ENCODE measurements around the gene PFKFB1.

PFKFB1 gene

GRCh38 chrX:54961750-54962149 is 32.2 kb downstream of the PFKFB1 start:
- no peak for DNase-seq
- Histone ChIP-seq H2AK5ac (ENCODE audit: low read length, severe bottlenecking) (no peak overlapping the region), H4K8ac (ENCODE audit: low read length) (no peak overlapping the region), H3K9me3 (ENCODE audit: control insufficient read depth, low read length) (no peaks in the 10 kb centered on the region), H2BK12ac (ENCODE audit: low read length in 2 of 2) (no peak overlapping the region), H3K4ac (ENCODE audit: low read depth in 1 of 2, low read length in 2 of 2) (no peak overlapping the region), H3K27ac (ENCODE audit: low read length, poor library complexity, severe bottlenecking) (no peak overlapping the region), H2BK5ac (ENCODE audit: low read depth, low read length, poor library complexity, severe bottlenecking) (no peak overlapping the region), H2AFZ (ENCODE audit: low read depth, low read length) (no peak overlapping the region), H2BK15ac (ENCODE audit: low read depth, poor library complexity, severe bottlenecking) (no peak overlapping the region), H3K36me3 (ENCODE audit: control insufficient read depth in 1 of 2, insufficient read depth in 2 of 2, low read depth in 1 of 2, low read length in 2 of 2) (no peaks in the 10 kb centered on the region), H4K91ac (ENCODE audit: low read length) (no peak overlapping the region), H3K18ac (ENCODE audit: low read depth in 1 of 2, low read length in 2 of 2) (no peak overlapping the region), H3K4me3 (ENCODE audit: insufficient read depth in 1 of 2, low read depth in 1 of 2, low read length in 2 of 2) (no peak overlapping the region), H3K4me1 (ENCODE audit: control insufficient read depth, insufficient read depth, low read depth, low read length) (no peaks in the 10 kb centered on the region), H3K23ac (ENCODE audit: low read length in 2 of 2) (no peak overlapping the region), H2BK120ac (ENCODE audit: low read depth, low read length) (no peak overlapping the region), H3K9ac (ENCODE audit: low read length) (no peak overlapping the region), H3K27me3 (ENCODE audit: control insufficient read depth in 1 of 2, insufficient read depth in 1 of 2, low read length in 2 of 2) (peaks cover 0 to 44% of the 10 kb centered on the region in 2 experiments), H3K4me2 (ENCODE audit: low read length, poor library complexity, severe bottlenecking) (no peak overlapping the region), H3K79me1 (replicated peaks; ENCODE audit: low read length, poor library complexity, severe bottlenecking) (no peaks in the 10 kb centered on the region), H3K14ac (ENCODE audit: low read length in 2 of 2) (no peak overlapping the region)
- 95% methylated on average over 1 of the region's 1 CpG for WGBS

DNA sequence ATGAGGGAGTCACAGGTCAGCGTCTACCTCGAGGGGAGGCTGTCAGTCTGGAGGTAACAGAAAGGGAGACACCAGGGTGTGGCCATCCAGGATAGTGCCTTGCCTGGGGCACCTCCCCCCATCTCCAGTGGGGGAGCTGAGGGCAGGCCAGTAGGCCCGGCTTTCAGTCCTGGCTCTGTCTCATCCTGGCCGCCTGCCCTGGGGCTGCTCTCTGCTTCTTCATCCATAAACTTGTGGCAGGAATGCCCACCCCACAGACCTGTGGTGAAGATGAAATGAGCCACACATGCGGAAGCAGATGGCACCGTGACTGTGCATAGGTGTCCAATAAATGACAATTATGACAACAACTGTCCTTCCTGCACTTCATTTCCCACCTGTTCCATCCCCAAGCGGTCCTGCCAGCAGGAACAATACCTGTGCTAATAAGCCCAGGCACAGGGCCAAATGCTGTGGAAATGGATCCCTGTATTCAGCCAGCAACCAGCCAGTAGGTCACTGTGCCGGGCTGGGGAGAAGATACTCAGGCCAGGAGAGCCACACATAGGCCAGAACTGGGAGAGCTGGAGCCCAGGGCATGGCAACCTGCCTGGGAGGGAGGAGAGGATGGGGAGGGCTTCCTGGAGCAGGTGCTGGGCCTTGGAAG is 43.1 kb downstream of the PFKFB1 start:
- Histone ChIP-seq H2BK15ac (ENCODE audit: low read depth, poor library complexity, severe bottlenecking) (no peak overlapping the region), H2BK12ac (ENCODE audit: low read length in 2 of 2) (no peak overlapping the region), H3K27me3 (ENCODE audit: control insufficient read depth in 1 of 2, insufficient read depth in 1 of 2, low read length in 2 of 2) (peaks cover 0 to 36% of the 10 kb centered on the region in 2 experiments), H3K14ac (ENCODE audit: low read length in 2 of 2) (no peak overlapping the region), H2BK5ac (ENCODE audit: low read depth, low read length, poor library complexity, severe bottlenecking) (no peak overlapping the region), H3K79me1 (replicated peaks; ENCODE audit: low read length, poor library complexity, severe bottlenecking) (no peaks in the 10 kb centered on the region), H3K4me1 (ENCODE audit: control insufficient read depth, insufficient read depth, low read depth, low read length) (no peaks in the 10 kb centered on the region), H3K4ac (ENCODE audit: low read depth in 1 of 2, low read length in 2 of 2) (no peak overlapping the region), H2AFZ (ENCODE audit: low read depth, low read length) (no peak overlapping the region), H3K27ac (ENCODE audit: low read length, poor library complexity, severe bottlenecking) (no peak overlapping the region), H4K8ac (ENCODE audit: low read length) (no peak overlapping the region), H3K18ac (ENCODE audit: low read depth in 1 of 2, low read length in 2 of 2) (no peak overlapping the region), H3K4me2 (ENCODE audit: low read length, poor library complexity, severe bottlenecking) (no peak overlapping the region), H3K4me3 (ENCODE audit: insufficient read depth in 1 of 2, low read depth in 1 of 2, low read length in 2 of 2) (no peak overlapping the region), H2BK120ac (ENCODE audit: low read depth, low read length) (no peak overlapping the region), H2AK5ac (ENCODE audit: low read length, severe bottlenecking) (no peak overlapping the region), H3K36me3 (ENCODE audit: control insufficient read depth in 1 of 2, insufficient read depth in 2 of 2, low read depth in 1 of 2, low read length in 2 of 2) (no peaks in the 10 kb centered on the region), H4K91ac (ENCODE audit: low read length) (no peak overlapping the region), H3K23ac (ENCODE audit: low read length in 2 of 2) (no peak overlapping the region), H3K9me3 (ENCODE audit: control insufficient read depth, low read length) (no peaks in the 10 kb centered on the region), H3K9ac (ENCODE audit: low read length) (no peak overlapping the region)
- DNase-seq: no peak
- WGBS: 77% methylated on average over 6 of the region's 8 CpGs

- Histone ChIP-seq H3K14ac (ENCODE audit: low read length in 2 of 2) (no peak overlapping the region), H3K4me3 (ENCODE audit: insufficient read depth in 1 of 2, low read depth in 1 of 2, low read length in 2 of 2) (no peak overlapping the region), H4K8ac (ENCODE audit: low read length) (no peak overlapping the region), H3K27me3 (ENCODE audit: control insufficient read depth in 1 of 2, insufficient read depth in 1 of 2, low read length in 2 of 2) (peaks cover 0 to 30% of the 10 kb centered on the region in 2 experiments), H2AK5ac (ENCODE audit: low read length, severe bottlenecking) (no peak overlapping the region), H2BK120ac (ENCODE audit: low read depth, low read length) (no peak overlapping the region), H3K9me3 (ENCODE audit: control insufficient read depth, low read length) (peaks cover 5% of the 10 kb centered on the region), H3K9ac (ENCODE audit: low read length) (no peak overlapping the region), H3K36me3 (ENCODE audit: control insufficient read depth in 1 of 2, insufficient read depth in 2 of 2, low read depth in 1 of 2, low read length in 2 of 2) (no peaks in the 10 kb centered on the region), H3K4me1 (ENCODE audit: control insufficient read depth, insufficient read depth, low read depth, low read length) (no peaks in the 10 kb centered on the region), H3K4ac (ENCODE audit: low read depth in 1 of 2, low read length in 2 of 2) (no peak overlapping the region), H2BK12ac (ENCODE audit: low read length in 2 of 2) (no peak overlapping the region), H3K18ac (ENCODE audit: low read depth in 1 of 2, low read length in 2 of 2) (no peak overlapping the region), H3K4me2 (ENCODE audit: low read length, poor library complexity, severe bottlenecking) (no peak overlapping the region), H2BK5ac (ENCODE audit: low read depth, low read length, poor library complexity, severe bottlenecking) (no peak overlapping the region), H2BK15ac (ENCODE audit: low read depth, poor library complexity, severe bottlenecking) (no peak overlapping the region), H3K79me1 (replicated peaks; ENCODE audit: low read length, poor library complexity, severe bottlenecking) (no peaks in the 10 kb centered on the region), H4K91ac (ENCODE audit: low read length) (no peak overlapping the region), H2AFZ (ENCODE audit: low read depth, low read length) (no peak overlapping the region), H3K27ac (ENCODE audit: low read length, poor library complexity, severe bottlenecking) (no peak overlapping the region), H3K23ac (ENCODE audit: low read length in 2 of 2) (no peak overlapping the region)
- no peak for DNase-seq
- 93% methylated on average over 6 of the region's 6 CpGs for whole genome bisulfite sequencing
Measured at GRCh38 chrX:54945224-54945623, 48.8 kb downstream of the PFKFB1 start.

- Histone ChIP-seq H3K36me3 (ENCODE audit: control insufficient read depth in 1 of 2, insufficient read depth in 2 of 2, low read depth in 1 of 2, low read length in 2 of 2) (no peaks in the 10 kb centered on the region), H3K4me1 (ENCODE audit: control insufficient read depth, insufficient read depth, low read depth, low read length) (no peaks in the 10 kb centered on the region), H3K4ac (ENCODE audit: low read depth in 1 of 2, low read length in 2 of 2) (no peak overlapping the region), H2BK120ac (ENCODE audit: low read depth, low read length) (no peak overlapping the region), H3K79me1 (replicated peaks; ENCODE audit: low read length, poor library complexity, severe bottlenecking) (no peaks in the 10 kb centered on the region), H3K18ac (ENCODE audit: low read depth in 1 of 2, low read length in 2 of 2) (no peak overlapping the region), H3K4me3 (ENCODE audit: insufficient read depth in 1 of 2, low read depth in 1 of 2, low read length in 2 of 2) (no peak overlapping the region), H3K9ac (ENCODE audit: low read length) (no peak overlapping the region), H3K9me3 (ENCODE audit: control insufficient read depth, low read length) (peaks cover 5% of the 10 kb centered on the region), H2BK15ac (ENCODE audit: low read depth, poor library complexity, severe bottlenecking) (no peak overlapping the region), H2AK5ac (ENCODE audit: low read length, severe bottlenecking) (no peak overlapping the region), H2AFZ (ENCODE audit: low read depth, low read length) (no peak overlapping the region), H3K4me2 (ENCODE audit: low read length, poor library complexity, severe bottlenecking) (no peak overlapping the region), H4K8ac (ENCODE audit: low read length) (no peak overlapping the region), H3K27ac (ENCODE audit: low read length, poor library complexity, severe bottlenecking) (no peak overlapping the region), H2BK5ac (ENCODE audit: low read depth, low read length, poor library complexity, severe bottlenecking) (no peak overlapping the region), H4K91ac (ENCODE audit: low read length) (no peak overlapping the region), H2BK12ac (ENCODE audit: low read length in 2 of 2) (no peak overlapping the region), H3K14ac (ENCODE audit: low read length in 2 of 2) (no peak overlapping the region), H3K23ac (ENCODE audit: low read length in 2 of 2) (no peak overlapping the region), H3K27me3 (ENCODE audit: control insufficient read depth in 1 of 2, insufficient read depth in 1 of 2, low read length in 2 of 2) (peaks cover 0 to 30% of the 10 kb centered on the region in 2 experiments)
- DNase-seq: no peak
Measured at GRCh38 chrX:54944816-54945215, 49.2 kb downstream of the PFKFB1 start.

Measured in mesenchymal stem cell (in vitro differentiated cells and primary cell).